Mesothelial cell of epicardium (in vitro differentiated cells): ENCODE results near the gene COL15A1. TPM values are rescaled to one million over a fixed set of nuclear protein-coding genes. Genes with fewer than 3 reads are reported as not detected.
A peak's percentile ranks its signal among the peaks of the same experiment; 100 is the strongest.

Experiments
- DNase-seq, 2 experiments: peaks; one replicate each; pipeline ENCODE4 v3.0.0; 2021; ENCODE audit warnings: low spot score in 2 of 2; ENCODE audit not compliant: unreplicated experiment in 2 of 2
- H3K27ac Mint-ChIP-seq: 2 replicates; pipeline ENCODE4 v1.8.0; 2021; ENCODE audit warnings: mixed read lengths
- H3K27me3 Mint-ChIP-seq: 2 replicates; pipeline ENCODE4 v1.8.0; 2021; ENCODE audit warnings: low read depth, mixed read lengths
- H3K36me3 Mint-ChIP-seq: 2 replicates; pipeline ENCODE4 v1.8.0; 2021; ENCODE audit warnings: mixed read lengths
- H3K4me1 Mint-ChIP-seq: 2 replicates; pipeline ENCODE4 v1.8.0; 2021; ENCODE audit warnings: mixed read lengths
- H3K4me3 Mint-ChIP-seq: 2 replicates; pipeline ENCODE4 v1.8.0; 2021; ENCODE audit warnings: mild to moderate bottlenecking, moderate library complexity, mixed read lengths
- H3K9me3 Mint-ChIP-seq: 2 replicates; pipeline ENCODE4 v1.8.0; 2021; ENCODE audit warnings: mixed read lengths
- CTCF ChIP-seq: fragments of 200-600 bp; sonication (generic); IDR thresholded peaks from one replicate; pipeline ENCODE4 v1.5.0; 2021; ENCODE audit warnings: antibody characterized with exemption; ENCODE audit not compliant: unreplicated experiment
- total RNA-seq: library from RNA; stranded (reverse); gene quantifications from 3 replicates; pipeline ENCODE4 v1.2.1, GENCODE V29; 2021

COL15A1 gene
- total RNA-seq, 1 donor from 2014 or later, result 50.1 TPM

GRCh38 chr9:99026956-99027298, 83.2 kb downstream of the COL15A1 start:
- no peaks in the 10 kb centered on the region for H3K9me3 Mint-ChIP-seq
- TF ChIP-seq CTCF, result no peak
- H3K4me1 Mint-ChIP-seq, result peaks cover 19% of the 10 kb centered on the region
- no peak overlapping the region for H3K27ac Mint-ChIP-seq
- H3K4me3 Mint-ChIP-seq, result no peak overlapping the region
- H3K27me3 Mint-ChIP-seq, result no peaks in the 10 kb centered on the region
- no peaks in the 10 kb centered on the region for H3K36me3 Mint-ChIP-seq
- no peak for DNase-seq

- no peak overlapping the region for H3K4me3 Mint-ChIP-seq
- H3K4me1 Mint-ChIP-seq, result peaks cover 19% of the 10 kb centered on the region
- no peaks in the 10 kb centered on the region for H3K36me3 Mint-ChIP-seq
- H3K27ac Mint-ChIP-seq, result no peak overlapping the region
- H3K9me3 Mint-ChIP-seq, result peaks cover 1% of the 10 kb centered on the region
- TF ChIP-seq CTCF, result no peak
- H3K27me3 Mint-ChIP-seq, result no peaks in the 10 kb centered on the region
- no peak for DNase-seq
Measured at GRCh38 chr9:99027443-99027842, 83.7 kb downstream of the COL15A1 start.

- no peak for DNase-seq
- TF ChIP-seq CTCF, result no peak
Measured at GRCh38 chr9:99029083-99029645, 85.5 kb downstream of the COL15A1 start.

GRCh38 chr9:99030092-99030511, 86.4 kb downstream of the COL15A1 start:
- peak overlapping the region; percentile 93 for H3K27ac Mint-ChIP-seq
- DNase-seq, result no peak
- peaks cover 8% of the 10 kb centered on the region for H3K9me3 Mint-ChIP-seq
- no peak overlapping the region for H3K4me3 Mint-ChIP-seq
- no peaks in the 10 kb centered on the region for H3K36me3 Mint-ChIP-seq
- TF ChIP-seq CTCF, result no peak
- H3K27me3 Mint-ChIP-seq, result no peaks in the 10 kb centered on the region
- H3K4me1 Mint-ChIP-seq, result peaks cover 14% of the 10 kb centered on the region

More at GRCh38 chr9:99029083-99029645, 85.5 kb downstream of the COL15A1 start:
- no peaks in the 10 kb centered on the region for H3K36me3 Mint-ChIP-seq
- no peak overlapping the region for H3K4me3 Mint-ChIP-seq
- no peaks in the 10 kb centered on the region for H3K27me3 Mint-ChIP-seq
- peaks cover 14% of the 10 kb centered on the region for H3K4me1 Mint-ChIP-seq
- H3K9me3 Mint-ChIP-seq, result peaks cover 8% of the 10 kb centered on the region
- H3K27ac Mint-ChIP-seq, result peak overlapping the region; percentile 64

GRCh38 chr9:99030610-99031109, 87.0 kb downstream of the COL15A1 start:
- TF ChIP-seq CTCF, result no peak
- no peak overlapping the region for H3K4me3 Mint-ChIP-seq
- H3K4me1 Mint-ChIP-seq, result peaks cover 14% of the 10 kb centered on the region
- no peak for DNase-seq
- peaks cover 8% of the 10 kb centered on the region for H3K9me3 Mint-ChIP-seq
- H3K36me3 Mint-ChIP-seq, result no peaks in the 10 kb centered on the region
- peak overlapping the region; percentile 93 for H3K27ac Mint-ChIP-seq
- peaks cover 5% of the 10 kb centered on the region for H3K27me3 Mint-ChIP-seq
